ENCODE measurements around the gene GDF10.

The GDF10 gene

DNA sequence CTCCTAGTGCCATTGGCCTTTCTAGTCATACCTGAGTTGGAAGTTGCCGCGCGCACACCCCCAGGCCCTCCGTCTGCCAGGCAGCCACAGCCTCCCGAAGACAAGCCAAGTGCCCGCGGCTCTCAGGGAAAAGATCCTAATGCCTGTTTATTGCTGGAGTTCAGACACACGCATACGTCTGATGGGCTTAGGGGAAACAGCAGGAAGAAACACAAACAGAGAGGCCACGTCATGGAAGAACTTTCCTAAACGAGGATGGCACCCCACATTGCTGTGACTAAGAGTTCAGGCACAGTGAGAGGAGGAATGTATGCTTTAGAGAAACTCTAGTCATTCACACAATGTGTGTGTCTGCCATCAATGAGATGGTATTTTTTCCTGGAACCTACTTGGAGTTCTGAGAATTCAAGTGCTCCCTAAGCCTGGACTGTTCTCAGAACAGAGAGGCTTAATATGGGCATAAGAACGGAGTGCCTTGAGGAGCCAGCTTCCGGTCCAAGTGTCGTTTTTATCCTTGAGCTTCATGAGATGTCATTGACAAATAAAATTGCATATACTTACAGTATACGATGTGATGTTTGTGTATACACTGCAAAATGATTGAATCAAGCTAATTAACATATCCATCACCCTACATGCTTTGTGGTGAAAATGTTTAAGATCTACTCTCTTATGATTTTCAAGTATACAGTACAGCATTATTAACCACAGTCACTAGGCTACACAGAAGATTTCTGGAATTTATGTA, 36.6 kb downstream of the GDF10 start:
- DNase-seq = no peak

DNA sequence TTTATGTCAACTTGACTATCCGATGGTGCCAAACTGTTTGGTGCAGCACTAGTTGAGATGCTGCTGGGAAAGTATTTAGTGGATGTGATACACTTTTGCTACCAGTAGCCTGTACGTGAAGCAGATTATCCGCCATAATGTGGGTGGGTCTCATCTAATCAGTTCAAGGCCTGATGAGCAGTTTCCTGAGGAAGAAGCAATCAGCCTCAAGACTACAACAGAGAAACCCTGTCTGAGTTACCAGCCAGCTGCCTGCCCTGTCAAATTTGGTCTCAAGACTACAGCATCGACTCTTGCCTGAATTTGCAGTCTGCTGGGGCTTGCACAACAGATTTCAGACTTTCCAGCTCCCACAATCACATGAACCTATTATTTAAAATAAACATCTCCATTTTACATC, 37.3 kb downstream of the GDF10 start:
- no peak for DNase-seq

DNA sequence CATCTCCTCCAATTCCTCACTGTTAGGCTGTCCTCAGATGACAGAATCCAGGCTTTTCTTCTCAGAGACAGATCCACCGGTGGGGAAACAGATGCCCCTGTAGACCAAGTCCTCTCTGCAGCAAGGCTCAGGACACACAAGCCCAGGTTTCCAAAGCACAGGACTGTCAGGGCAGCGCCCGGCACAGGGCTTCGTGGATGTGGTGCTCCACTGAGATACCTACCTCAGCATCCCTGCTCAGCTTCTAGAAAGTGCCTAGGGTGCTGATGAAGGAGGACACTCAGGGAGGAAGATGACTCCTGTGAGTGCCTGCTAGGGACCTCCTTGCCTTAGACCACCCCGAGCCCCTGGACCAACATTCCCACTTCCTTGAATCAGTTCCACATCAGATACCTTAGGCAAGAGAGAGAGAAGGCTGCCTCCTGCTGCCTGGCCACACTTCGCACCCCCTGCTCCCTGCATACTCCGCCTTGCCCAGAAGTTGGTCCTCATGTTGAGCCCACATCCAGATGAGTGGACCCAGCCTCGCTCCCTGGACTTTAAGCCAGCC, 39.3 kb downstream of the GDF10 start:
- DNase-seq = no peak

DNA sequence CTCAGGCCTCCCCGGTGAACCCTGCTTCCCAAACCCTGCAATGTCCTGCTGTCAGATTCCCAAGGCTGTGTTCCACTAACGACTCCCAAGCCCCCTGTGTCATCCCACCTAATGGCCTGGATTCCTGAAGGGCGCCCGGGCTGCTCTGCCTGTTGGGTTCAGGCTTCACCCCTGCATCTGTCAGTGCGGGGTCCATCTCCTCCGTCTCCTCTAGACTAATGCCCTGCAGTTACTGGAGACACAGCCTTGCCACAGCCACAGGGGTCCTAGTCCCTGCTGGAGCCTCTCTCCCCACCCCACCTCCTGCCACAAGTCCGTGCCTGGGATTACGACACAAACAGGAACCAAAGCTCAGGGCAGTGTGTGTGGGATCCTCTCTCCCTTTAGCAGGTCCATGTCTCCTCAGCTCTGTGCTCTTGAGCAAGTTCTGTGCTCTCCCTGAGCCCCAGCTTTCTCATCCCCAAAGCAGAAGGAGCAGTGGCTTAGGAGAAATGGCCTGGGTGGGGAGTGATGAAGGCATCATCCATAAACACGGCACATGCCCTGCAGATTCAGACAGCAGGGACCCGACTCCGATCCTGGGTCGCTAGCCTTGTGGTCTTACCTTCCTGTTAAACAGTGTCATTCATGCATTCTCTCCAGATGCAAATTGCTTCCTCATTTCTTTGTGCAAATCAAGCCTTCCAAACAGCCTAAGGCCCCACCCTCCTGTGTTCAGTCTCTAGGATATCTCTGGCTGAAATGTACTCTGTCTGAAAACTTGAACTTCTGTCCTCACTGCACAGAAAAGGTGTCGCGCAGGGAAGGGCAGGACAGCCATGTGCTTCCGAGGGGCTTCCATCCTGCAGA, 40.0 kb downstream of the GDF10 start:
- no peak for DNase-seq

DNA sequence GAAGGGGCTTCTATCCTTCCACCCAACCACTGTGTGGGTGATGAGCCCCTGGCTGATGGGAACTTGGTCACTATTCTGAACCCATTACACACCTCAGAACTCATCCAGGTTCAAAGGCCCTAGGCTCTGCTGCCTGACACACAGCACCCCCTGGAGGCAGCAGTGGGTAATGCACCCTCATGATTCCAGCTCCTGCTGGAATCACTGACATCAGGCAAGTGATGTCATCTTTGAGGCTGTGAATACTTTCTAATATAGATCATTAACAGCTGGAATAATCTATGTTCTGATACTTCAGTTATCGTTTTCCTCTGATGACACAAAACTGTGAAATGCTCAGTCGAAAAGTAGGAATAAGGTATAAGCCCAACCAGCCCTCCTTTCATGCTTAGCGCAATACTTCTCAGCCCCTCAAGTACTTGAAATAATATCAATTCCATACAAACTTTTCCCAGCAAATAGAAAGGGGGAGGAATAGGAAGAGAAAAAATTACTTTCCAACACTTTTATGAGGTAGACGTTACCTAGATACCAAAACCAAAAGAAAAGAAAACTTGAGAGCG, 40.7 kb downstream of the GDF10 start:
- DNase-seq = peak; percentile 80 to 83

DNA sequence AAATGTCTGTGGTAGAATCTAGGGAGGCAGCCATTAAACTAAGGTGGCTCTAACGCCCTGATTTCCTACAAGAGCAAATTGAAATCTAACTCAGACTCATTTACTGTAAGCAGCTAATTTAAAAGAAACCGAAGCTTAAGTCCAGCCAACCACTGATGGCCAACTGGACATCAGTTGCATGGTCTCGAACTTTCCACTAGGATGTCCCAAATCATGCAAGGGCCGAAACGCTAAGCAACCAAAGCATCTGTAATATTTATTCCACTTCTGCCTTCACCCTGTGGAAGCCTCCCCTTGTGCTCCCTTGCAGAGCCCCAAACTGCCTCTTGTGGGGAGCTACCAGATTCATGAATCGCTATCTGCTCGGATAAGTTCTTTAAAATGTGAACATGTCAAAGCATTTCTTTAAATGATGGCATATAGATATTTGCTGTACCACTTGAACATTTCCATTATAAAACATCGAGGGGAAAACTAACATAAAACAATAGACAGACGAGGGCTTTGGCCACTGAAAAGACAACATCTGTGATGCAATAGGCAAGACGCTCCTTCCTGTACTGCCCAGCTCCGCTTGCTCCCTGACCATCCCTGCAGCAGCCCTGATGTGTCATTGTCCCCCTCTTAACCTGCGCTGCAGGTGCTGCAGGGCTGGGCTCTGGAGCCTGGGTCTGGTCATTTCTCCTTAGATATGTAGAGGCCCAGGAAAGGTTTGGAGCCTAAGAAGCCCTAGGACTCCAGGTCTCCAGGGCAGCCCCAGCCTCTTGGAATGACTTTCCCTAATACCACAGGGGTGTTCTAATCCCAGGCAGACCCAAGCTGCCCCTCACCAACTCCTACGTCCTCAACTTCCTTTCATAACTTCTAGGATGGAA, 45.2 kb downstream of the GDF10 start:
- no peak for DNase-seq

DNA sequence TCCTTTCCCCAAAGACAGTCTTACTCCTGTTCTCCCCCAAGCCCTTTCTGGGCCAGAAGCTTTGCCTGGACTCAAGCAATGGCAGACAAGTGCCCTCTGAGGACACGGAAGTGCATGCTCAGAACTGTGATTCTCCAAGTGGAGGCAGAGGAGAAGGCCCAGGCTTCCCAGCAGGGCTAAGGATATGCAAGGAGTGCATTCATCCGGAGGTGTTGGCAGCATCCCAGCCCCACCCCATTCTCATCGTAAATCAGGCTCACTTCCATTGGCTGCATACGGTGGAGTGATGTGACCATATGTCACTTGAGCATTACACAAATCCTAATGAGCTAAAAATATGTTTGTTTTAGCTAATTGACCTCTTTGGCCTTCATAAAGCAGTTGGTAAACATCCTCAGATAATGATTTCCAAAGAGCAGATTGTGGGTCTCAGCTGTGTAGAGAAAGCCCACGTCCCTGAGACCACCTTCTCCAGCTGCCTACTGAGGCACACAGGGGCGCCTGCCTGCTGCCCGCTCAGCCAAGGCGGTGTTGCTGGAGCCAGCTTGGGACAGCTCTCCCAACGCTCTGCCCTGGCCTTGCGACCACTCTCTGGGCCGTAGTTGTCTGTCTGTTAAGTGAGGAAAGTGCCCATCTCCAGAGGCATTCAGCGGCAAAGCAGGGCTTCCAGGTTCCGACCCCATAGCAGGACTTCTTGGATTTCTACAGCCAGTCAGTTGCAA, 46.7 kb downstream of the GDF10 start:
- no peak for DNase-seq

DNA sequence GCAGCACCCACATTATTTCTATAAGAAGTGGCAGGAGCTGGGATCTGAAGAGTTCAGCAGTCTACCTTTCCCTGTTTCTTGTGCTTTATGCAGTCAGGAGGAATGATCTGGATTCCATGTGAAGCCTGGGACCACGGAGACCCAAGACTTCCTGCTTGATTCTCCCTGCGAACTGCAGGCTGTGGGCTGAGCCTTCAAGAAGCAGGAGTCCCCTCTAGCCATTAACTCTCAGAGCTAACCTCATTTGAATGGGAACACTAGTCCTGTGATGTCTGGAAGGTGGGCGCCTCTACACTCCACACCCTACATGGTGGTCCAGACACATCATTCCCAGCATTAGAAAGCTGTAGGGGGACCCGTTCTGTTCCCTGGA, 47.3 kb downstream of the GDF10 start:
- no peak for DNase-seq

DNA sequence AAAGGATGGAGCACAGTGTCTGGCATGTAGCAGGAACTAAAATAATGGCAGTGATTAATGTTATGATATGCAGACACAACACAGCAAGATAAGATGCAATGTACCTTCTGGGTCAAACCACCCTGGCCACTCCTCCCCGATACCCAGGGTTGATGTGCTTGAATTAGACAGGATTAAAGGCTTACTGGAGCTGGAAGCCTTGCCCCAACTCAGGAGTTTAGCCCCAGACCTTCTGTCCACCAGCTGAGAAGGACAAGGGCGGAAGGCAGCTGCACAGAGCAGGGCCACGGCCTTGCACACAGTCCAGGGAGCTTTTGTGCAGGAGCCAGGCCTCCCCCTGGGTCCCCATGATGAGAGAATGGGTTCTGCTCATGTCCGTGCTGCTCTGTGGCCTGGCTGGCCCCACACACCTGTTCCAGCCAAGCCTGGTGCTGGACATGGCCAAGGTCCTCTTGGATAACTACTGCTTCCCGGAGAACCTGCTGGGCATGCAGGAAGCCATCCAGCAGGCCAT, 48.2 kb downstream of the GDF10 start, which contains the start of gene RBP3:
Gene RBP3, plus strand, starts transcription at position 226 of the 514 bp plus-strand sequence. Its CDS starts 122 bp downstream, at position 348.
- no peak for DNase-seq

DNA sequence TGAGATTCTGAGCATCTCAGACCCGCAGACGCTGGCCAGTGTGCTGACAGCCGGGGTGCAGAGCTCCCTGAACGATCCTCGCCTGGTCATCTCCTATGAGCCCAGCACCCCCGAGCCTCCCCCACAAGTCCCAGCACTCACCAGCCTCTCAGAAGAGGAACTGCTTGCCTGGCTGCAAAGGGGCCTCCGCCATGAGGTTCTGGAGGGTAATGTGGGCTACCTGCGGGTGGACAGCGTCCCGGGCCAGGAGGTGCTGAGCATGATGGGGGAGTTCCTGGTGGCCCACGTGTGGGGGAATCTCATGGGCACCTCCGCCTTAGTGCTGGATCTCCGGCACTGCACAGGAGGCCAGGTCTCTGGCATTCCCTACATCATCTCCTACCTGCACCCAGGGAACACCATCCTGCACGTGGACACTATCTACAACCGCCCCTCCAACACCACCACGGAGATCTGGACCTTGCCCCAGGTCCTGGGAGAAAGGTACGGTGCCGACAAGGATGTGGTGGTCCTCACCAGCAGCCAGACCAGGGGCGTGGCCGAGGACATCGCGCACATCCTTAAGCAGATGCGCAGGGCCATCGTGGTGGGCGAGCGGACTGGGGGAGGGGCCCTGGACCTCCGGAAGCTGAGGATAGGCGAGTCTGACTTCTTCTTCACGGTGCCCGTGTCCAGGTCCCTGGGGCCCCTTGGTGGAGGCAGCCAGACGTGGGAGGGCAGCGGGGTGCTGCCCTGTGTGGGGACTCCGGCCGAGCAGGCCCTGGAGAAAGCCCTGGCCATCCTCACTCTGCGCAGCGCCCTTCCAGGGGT, 48.9 kb downstream of the GDF10 start:
- DNase-seq = no peak

DNA sequence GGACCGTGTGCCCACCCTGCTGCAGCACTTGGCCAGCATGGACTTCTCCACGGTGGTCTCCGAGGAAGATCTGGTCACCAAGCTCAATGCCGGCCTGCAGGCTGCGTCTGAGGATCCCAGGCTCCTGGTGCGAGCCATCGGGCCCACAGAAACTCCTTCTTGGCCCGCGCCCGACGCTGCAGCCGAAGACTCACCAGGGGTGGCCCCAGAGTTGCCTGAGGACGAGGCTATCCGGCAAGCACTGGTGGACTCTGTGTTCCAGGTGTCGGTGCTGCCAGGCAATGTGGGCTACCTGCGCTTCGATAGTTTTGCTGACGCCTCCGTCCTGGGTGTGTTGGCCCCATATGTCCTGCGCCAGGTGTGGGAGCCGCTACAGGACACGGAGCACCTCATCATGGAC, 49.5 kb downstream of the GDF10 start:
- no peak for DNase-seq

DNA sequence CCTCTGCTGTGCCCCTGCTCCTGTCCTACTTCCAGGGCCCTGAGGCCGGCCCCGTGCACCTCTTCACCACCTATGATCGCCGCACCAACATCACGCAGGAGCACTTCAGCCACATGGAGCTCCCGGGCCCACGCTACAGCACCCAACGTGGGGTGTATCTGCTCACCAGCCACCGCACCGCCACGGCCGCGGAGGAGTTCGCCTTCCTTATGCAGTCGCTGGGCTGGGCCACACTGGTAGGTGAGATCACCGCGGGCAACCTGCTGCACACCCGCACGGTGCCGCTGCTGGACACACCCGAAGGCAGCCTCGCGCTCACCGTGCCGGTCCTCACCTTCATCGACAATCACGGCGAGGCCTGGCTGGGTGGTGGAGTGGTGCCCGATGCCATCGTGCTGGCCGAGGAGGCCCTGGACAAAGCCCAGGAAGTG, 50.0 kb downstream of the GDF10 start:
- no peak for DNase-seq

DNA sequence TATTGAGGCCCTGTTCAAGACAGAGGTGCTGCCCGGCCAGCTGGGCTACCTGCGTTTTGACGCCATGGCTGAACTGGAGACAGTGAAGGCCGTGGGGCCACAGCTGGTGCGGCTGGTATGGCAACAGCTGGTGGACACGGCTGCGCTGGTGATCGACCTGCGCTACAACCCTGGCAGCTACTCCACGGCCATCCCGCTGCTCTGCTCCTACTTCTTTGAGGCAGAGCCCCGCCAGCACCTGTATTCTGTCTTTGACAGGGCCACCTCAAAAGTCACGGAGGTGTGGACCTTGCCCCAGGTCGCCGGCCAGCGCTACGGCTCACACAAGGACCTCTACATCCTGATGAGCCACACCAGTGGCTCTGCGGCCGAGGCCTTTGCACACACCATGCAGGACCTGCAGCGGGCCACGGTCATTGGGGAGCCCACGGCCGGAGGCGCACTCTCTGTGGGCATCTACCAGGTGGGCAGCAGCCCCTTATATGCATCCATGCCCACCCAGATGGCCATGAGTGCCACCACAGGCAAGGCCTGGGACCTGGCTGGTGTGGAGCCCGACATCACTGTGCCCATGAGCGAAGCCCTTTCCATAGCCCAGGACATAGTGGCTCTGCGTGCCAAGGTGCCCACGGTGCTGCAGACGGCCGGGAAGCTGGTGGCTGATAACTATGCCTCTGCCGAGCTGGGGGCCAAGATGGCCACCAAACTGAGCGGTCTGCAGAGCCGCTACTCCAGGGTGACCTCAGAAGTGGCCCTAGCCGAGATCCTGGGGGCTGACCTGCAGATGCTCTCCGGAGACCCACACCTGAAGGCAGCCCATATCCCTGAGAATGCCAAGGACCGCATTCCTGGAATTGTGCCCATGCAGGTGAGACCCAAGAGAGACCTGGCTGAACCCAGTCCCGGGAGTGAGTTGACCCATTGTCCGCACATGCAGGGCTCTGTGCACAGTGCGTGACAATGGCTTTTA, 51.0 kb downstream of the GDF10 start:
- no peak for DNase-seq

DNA sequence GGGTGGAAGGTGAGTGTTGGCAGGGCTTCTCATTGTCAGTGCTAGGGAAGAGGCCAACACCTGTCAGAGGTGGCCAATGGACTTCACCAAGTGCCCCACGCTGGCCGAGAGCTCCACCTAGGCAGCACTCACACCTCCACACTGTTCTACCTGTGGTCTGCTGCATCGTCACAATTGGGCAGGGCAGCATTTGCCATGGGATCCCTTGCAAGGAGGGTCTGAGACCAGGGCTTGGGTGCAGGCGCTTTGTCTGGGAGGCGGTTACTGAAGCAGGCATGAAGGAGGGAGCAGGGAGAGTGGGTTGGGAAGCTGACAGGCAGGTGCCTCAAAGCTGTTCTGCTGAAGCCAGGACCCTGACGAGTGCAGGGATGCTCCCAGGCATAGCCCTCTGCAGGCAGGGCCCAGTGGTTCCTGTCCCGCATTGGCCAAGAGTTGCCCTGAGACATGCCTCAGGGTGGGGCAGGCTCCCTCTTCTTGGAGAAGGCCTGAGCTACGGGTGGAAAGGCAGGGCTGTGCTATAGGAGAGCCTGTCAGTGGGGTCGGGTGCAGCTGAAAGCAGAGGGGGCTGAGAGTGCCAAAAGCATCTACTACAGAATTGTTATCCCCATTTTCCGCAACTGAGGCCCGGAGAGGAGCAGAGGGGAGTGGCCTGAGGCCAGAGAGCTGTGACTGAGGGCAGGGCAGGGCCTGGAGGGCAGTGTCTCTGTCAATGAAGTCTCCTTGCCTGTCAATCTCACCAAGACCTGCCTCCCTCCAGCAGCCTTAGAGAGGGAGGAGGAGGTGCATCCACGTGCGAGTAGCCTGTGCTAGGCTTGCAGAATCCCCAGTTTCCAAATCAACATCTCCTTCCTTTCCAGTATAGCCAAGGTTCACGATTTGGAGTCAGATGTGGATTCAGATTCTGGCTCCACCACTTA, 52.2 kb downstream of the GDF10 start:
- no peak for DNase-seq

DNA sequence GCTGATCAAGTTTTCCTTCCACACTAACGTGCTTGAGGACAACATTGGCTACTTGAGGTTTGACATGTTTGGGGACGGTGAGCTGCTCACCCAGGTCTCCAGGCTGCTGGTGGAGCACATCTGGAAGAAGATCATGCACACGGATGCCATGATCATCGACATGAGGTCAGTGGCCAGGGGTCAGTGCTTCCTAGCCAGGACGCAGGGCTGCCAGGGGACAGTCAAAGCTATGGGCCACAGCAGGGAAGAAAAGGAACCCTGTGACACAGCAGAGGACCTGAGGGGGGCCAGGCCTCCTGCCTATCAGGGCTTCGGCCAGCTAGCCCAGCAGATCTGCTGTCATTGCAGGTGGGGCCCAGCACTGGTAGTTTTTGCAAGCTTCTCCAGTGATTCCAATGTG, 53.4 kb downstream of the GDF10 start:
- no peak for DNase-seq

DNA sequence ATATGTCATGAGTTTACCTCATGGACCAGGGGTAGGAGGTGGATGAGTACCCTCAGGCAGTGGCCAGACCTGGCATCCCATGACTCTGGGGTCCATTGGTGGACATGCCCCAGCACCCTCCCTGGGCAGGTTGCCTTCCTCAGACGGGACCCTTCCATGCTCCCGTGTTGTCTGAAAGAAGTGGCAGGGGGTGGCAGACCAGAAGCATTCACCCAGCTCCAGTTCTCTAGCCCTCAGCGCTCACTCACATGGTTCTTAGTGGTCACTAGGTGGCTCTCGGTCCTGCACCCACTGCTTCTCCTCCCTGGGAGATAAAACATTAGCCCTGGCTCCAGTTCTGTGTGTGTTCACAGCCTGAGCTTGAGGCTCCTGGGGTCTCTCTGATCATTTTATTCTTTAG, 54.2 kb downstream of the GDF10 start:
- DNase-seq = no peak

DNA sequence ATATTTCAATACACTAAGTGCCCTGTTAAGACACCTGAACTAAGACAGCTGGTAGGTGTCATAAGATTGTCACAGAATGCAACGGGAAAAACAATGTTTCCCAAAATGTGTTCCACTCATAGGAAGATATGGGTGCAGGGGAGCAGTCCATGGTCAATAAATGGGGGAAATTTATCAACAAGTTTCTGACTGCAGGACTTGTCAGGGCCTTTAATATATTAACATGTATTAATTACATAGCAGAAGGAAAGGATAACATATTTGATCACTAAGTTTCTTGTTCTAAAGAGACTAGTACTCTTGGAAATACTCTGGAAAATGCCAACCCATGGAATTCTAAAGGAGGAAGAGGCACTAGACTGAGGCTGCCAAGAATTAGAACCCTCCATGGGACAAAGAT, 54.9 kb downstream of the GDF10 start:
- no peak for DNase-seq

DNA sequence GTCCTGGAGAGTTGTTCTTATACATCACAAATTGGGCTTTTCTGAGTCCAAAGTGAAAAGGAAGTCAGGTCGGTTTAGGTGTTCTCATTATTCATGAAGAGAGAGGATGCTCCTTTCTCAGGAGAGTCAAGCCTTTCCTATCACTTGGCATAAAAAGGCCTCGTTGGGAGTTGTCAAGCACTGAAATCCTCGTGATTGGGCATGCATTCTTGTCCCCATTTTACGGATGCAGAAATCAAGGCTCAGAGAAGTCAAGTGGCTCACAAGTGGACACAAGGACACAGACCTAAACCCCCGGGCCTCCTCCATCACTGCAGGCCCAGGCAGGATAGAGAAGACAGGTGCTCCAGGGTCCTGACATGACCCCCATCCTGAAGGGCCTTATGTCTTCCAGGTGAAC, 56.7 kb downstream of the GDF10 start:
- no peak for DNase-seq

All from activated CD4-positive, alpha-beta T cell treated with anti-CD3 and anti-CD28 coated beads, Interleukin-2, amount 50 U/mL, for 48 hours (primary cell).